Stimulated activated CD4-positive, alpha-beta T cell treated with anti-CD3 and anti-CD28 coated beads, Interleukin-12 subunit alpha, Interleukin-12 subunit beta, amount 100 ng/mL, for 4 hours (primary cell): Measurements from ENCODE around the gene ERH.
"Not testable (repeated sequence)": the region's sequence is repeated elsewhere in the genome, so short reads cannot be mapped to it uniquely, and the experiment has no call there.

Experiments used
- DNase-seq: peaks from one replicate; pipeline ENCODE4 v3.0.0-alpha.2; 2020

ERH gene

DNA sequence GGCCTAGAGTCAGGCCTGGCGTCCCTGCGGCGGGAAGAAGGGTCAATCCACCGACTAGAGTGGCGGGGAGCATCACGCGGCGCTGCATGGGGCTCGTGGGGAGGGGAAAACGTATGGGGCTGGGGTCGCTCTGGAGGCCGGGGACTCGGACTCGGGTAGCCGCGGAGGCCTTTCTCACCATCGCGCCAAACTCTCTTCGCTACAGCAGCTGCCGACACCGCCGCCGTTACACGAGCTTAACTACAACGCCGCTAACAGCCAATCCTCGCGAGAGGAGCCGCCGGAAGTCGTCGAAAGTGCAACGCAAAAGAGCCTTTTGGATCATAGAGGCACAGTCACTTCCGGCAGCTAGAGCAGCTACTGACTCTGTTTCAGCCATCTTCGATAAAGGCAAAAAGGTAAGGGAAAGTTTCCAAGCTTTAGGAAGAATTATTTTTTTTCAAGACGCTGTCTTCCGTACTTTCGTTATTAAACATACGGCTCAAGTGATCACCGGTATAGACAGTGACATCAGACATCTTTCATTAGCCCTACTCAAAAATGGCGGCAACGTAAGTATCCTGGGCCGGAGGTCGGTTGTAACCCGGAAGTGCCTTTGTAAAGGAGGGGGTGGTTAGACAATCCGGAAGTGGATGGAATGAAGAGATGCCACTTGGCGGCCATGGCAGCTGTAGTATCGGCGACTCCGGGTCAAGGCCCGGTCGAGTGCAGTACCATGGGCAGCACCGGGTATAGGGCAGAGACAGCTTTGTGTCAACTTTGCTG is at the start of gene ERH, which contains the start of gene SLC39A9:
Gene ERH (minus strand): TSS at position 247 of the 765 bp plus-strand sequence. CDS start 66 bp downstream, at position 181.
Gene SLC39A9 (plus strand): TSS at position 640 of the 765 bp plus-strand sequence. CDS start 678 bp downstream, outside the sequence.
- DNase-seq: peak; percentile 89

DNA sequence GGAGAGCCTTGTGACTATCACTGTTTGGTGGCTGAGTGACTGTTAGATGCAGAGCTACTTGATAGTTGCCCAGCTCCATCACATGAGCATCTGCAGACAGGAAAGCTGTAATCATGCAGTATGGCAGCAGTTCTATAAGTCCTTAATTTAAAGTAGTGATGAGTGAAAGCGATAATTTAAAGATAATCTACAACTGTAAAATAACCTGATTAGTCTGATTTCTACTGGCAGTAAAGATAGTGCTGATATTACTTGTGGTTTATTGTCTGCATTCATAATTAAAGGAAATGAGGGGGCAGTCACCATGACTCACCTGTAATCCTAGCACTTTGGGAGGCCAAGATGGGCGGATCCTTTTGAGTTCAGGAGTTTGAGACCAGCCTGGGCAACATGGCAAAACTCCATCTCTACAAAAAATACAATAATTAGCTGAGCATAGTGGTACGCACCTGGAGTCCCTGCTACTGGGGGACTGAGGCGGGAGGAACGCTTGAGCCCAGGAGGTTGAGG is 45.3 kb upstream of the ERH start:
- DNase-seq: no peak

DNA sequence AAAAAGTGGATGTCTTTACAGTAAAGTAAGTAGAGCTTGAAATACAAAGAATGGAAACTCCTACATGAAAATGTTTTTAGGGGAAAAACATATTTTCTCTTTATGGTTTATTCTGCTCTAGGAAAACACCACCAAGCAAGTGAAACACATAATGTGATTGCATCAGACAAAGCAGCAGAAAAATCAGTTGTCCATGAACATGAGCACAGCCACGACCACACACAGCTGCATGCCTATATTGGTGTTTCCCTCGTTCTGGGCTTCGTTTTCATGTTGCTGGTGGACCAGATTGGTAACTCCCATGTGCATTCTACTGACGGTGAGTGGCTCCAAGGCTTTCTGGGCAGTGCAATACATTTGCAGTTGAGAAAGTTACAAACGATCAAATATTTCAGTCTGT is 43.8 kb upstream of the ERH start:
- no peak for DNase-seq

DNA sequence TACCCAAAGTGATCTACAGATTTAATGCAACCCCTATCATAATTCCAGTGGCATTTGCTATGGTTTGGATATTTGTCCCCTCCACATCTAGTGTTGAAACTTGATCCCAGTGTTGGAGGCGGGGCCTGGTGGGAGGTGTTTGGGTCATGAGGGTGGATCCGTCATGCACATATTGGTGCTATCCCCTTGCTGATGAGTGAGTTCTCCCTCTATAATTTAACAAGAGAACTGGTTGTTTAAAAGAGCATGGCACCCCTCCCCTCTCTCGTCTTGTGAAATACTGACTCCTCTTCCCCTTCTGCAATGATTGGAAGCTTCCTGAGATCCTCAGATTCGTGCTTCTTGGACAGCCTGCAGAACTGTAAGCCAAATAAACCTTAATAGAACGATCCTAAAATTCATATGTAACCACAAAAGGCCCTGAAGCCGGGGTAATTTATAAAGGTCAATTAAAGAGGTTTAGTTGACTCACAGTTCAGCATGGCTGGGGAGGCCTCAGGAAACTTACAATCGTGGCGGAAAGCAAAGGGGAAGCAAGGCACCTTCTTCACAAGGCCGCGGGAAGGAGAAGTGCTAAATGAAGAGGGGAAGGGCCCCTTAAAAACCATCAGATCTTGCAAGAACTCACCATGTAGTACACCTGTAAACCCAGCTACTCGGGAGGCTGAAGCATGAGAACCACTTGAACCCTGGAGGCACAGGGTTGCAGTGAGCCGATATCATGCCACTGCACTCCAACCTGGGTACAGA is 41.6 kb upstream of the ERH start:
- no peak for DNase-seq

DNA sequence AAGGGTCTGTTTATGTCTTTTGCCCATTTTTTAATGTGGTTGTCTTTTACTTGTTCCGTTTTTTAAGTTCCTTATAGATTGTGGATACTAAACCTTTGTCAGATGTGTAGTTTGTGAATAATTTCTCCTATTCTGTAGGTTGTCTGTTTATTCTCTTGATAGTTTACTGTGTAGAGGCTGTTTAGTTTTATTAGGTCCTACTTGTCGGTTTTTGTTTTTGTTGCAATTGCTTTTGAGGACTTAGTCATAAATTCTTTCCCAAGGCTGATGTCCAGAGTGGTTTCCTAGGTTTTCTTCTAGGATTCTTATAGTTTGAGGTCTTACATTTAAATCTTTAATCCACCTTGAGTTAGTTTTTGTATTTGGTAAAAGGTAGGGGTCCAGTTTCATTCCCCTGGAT is 34.3 kb upstream of the ERH start:
- DNase-seq: no peak

DNA sequence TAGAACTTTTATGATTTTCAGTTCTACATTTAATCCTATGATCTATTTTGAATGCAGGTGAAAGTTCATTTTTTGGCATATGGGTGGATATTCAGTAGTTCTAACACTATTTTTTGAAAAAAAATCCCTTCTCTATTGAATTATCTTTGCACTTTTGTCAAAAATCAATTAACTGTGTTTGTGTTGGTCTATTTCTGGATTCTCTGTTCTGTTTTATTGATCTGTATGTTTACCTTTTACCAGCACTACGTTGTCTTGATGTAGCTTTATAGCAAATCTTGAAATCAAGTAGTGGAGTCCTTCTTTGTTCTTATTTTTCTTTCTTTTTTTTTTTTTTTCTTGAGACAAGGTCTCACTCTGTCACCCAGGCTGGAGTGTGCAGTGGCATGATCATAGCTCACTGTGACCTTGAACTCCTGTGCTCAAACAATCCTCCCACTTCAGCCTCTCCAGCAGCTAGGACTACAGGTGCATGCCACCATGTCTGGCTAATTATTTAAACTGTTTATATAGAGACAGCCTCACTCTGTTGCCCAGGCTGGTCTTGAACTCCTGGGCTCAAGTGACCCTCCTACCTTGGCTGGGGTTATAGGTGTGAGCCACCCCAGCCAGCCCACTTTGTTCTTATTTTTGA is 32.3 kb upstream of the ERH start:
- DNase-seq: no peak

DNA sequence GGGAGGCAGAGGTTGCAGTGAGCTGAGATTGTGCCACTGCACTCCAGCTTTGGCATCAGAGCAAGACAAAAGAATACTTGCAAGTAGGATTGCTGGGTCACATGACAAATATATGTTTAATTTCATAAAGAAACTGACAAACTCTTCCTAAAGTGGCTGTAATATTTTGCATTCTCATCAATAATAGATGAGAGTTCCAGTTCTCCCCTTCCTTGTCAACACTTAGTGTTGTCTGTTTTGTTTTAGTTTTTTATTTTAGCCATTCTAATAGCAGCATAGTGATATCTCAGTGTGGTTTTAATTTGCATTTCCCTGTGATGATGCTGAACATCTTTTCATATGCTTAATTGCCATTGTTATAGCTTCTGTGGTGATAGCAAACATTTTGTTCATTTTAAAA is 31.5 kb upstream of the ERH start:
- DNase-seq: no peak

DNA sequence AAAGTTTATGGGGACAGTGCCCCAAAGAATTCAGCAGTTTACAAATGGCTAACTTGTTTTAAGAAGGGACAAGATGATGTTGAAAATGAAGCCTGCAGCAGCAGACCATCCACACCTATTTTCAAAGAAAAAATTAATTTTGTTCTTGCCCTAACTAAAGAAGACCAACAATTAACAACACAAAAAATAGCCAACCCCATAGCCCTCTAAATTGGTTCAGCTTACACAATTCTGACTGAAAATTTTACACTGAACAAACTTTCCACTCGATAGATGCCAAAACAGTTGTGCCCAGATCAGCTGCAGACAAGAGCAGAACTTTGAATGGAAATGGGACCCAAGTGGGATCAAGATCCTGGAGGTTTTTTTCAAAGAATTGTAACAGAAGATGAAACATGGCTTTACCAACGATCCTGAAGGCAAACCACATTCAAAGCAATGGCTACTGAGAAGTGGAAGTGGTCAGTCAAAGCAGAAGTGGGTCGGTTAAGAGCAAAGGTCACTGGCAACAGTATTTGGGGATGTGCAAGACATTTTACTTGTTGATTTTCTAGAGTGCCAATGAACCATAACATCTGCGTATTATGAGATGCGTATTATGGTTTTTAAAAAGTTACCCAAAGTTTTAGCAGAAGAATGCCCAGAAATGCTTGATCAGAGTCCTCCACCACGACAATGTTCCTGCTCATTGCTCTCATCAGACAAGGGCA is 30.3 kb upstream of the ERH start:
- DNase-seq: no peak

DNA sequence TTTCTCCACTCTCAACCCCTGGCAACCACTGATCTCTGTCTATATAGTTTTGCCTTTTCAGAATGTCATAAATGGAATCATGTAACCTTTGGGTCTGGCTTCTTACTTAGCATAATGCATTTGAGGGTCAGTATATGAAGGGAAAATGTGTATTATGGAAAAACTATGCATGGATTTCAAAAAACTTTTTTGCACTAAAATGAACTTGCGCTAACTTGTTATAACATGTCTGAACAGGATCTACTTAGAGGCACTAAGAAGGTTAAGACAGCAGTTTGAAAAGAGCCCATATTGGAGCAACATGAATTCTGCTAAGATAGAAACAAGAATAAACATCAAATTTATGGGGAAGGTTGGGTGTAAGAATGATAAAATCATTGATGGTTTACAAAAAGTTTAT is 29.5 kb upstream of the ERH start:
- no peak for DNase-seq

DNA sequence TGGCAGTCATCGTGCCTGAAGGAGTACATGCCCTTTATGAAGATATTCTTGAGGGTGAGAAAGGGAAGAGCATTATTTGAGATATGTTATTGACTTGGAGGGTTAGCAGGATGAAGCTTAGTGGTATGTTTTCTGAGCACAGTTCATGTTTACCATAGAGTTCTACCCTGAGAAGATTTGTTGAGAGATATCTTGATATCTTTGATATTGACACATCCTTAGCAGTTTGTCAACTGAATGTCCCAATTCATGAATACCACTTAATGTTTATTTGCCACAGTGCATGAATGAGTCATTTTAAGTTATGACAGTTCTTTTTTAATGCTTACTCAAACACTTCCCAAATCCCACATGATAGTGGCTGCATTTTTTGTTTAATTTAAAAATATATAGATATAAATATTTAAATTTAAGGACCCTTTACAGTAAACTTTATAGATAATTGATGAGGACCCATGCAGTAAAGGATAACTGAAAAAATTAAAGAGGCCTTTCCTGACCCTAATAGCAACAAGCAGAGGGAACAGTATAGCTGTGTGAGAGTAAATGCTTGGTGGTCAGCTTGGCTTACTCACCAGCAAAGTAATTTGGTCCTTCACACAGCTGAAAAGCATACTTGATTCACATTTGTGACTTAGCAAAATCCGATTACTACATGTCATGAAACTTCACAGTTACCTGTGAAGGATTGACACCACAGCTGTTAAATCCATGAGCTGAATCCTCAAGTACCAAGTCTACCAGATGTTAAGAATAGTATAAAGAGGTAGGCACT is 26.2 kb upstream of the ERH start:
- no peak for DNase-seq

DNA sequence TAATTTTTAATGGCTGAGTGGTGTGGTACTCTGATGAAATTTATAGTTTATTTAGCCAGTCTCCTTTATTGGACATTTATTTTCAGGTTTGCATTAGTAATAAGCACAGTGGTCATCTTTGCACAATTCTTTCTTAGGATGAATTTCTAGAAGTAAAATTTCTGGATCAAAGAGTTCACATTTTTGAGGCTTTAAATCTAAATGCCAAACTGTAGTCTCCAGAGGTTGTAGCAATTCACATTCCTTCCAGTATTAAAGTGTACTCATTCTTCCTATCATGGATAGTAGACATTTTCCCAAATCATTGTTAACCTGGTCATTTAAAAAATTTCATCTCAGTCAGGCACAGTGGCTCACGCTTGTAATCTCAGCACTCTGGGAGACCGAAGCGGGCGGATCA is 25.2 kb upstream of the ERH start:
- no peak for DNase-seq

DNA sequence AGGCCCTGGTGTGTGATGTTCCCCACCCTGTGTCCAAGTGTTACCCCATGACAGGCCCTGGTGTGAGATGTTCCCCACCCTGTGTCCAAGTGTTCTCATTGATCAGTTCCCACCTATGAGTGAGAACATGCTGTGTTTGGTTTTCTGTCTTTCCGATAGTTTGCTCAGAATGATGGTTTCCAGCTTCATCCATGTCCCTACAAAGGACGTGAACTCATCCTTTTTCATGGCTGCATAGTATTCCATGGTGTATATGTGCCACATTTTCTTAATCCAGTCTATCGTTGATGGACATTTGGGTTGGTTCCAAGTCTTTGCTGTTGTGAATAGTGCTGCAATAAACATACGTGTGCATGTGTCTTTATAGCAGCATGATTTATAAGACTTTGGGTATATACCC is 18.0 kb upstream of the ERH start:
- not testable (repeated sequence) for DNase-seq

DNA sequence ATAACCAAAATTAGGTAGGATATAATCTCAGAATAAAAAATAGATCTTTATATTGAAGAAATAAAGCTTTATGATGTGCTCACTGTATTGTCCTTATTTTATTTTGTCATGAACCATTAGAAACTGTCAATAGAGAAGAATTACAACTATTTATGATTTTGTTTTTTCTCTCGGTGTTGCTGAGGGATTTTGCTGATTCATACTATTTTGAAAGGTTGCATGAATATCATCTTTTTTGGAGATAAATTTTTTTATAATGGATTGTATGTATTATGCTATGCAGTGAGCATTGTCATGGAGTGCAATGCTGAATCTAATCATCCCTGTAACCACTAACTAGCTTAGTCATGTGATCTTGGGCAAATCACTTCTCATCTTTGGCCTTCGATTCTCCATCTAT is 15.4 kb upstream of the ERH start:
- no peak for DNase-seq

DNA sequence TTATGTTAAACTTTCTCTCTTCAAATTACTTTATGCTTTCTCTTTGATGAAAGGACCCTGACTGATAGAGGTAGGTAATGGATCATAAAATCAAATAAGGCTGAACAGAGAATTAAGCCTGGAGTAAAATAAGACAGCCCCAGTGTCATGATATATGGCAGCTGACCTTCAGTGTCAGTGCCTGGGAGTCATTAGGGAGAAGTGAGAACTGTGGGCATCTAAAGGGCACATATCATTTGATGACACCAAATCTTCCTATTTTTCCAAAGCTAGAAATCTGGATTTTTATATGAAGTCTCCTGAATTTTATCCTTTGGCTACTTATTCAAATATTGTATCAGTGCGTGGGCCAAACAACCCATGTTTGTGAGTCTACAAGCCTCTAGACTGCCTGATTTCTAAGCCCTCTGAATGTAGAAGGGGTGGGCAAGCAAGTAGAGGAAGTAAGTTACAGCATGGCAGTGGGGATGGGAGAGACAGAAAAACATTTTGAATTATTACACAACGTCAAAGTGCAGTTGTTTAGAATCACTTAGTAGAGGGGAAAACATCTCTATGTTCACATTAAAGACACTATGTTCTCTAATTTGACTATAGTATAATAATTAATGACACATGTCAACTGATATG is 10.3 kb upstream of the ERH start:
- no peak for DNase-seq

DNA sequence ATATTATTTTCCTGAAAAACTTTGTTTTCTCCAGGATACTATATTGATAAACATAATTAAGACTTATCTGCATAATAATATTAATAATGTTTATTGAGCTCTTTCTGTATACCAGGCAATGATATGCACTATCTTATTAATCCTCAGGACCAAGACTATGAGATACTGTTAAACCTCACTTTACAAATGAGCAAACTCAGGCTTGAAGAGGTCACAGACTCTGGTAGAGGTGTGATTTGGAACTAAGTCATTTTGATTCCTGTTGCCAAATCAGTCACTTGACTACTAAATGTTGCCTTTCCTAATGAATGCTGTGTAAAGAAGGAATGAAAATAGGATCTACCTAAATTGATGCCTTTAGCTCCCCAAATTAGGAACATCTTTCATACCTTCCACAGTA is 7.7 kb upstream of the ERH start:
- no peak for DNase-seq

DNA sequence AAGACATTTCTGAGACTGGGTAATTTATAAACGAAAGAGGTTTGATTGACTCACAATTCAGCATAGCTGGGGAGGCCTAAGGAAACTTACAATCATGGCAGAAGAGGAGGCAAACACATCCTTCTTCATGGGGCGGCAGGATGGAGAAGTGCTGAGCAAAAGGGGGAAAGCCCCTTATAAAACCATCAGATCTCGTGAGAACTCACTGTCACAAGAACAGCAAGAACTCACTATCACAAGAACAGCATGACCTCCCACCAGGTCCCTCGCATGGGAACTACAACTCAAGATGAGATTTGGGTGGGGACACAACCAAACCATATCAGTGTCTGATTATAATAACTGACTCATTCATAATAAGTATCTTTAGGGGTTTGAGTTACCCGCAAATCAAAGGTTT is 6.8 kb upstream of the ERH start:
- DNase-seq: no peak

DNA sequence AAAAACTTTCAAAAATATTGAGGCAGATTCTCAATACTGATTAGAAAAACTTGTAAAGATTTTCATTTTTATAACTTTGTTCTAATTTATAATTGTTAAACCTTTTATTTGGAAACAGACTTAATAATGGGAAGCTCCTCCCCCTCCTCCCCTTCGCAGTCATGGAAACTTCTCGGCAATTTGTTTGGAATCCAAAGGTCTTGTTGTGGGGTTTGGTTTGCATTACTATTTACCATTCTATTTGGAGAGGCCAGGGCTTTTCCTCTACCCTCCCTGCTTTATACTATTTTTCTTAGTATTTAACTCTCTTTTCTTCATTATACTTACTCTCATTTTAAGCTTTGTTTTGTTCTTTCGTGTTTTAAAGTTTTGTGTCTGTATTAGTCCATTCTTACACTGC is 6.4 kb upstream of the ERH start:
- DNase-seq: no peak

DNA sequence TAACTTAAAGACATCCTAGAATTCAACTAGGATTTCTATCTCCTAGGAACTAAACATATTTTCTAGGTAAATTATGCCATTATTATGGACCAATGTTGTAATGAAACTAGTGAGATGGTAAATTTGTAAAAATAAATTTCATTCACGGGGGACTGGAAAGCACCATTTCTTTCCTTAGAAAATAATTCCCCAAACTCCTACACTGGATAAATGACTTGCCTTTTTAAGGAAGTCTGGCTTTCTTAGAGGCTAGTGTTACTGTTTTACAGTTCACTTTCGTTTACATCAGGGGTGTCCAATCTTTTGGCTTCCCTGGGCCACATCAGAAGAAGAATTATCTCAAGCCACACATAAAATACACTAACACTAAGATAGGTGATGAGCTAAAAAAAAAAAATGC is 3.7 kb upstream of the ERH start:
- no peak for DNase-seq

DNA sequence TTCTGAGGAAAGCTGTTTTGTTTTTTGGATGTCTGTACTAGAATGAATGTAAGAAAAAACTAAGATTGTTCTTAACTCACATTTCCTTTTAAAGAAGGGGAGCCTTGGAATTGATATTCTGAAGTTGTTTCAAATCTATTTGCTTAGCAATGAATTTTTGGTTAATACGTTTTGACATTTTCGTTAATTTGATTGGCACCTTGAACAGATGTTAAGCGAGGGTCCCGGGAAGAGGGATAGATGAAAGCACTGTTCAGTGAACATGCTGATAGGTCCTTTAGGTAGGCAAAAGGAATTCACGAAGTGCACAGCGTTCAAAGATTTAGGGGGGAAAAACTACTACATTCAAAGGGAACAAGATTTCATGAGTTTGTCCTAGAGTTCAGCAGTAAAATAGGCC is 2.1 kb upstream of the ERH start:
- DNase-seq: no peak

DNA sequence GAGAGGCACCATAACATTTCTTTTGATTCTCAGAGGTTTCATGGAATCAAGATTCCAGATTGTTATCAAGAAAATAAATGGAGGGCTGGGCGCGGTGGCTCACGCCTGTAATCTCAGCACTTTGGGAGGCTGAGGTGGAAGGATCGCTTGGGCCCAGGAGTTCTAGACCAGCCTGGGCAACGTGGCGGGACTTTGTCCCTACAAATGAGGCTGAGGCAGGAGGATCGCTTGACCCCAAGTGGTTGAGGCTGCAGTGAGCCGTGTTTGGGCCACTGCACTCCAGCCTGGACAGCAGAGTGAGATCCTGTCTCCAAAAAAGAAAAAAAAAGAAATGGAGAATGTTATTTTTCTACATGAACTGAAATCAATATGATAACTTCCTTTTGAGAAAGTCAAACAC is 1.7 kb upstream of the ERH start:
- no peak for DNase-seq

DNA sequence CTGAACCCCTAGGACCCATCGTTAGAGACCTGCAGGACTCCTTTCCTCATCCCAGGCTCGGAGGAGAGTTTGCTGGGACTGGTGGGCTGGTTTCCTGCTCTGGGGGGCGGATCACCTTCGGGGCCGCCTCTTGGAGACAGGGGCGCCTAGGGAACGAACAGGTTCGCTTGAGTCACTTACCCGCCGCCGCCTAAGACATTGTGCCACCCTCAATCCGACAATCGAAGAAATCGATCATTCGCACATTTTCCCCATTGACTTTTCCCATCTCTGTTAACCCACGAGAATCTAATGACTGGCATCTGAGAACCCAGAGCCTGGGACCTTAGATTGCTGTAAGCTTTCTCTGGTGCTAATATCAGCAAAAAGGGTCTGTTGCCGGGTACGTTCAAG is 715 bp upstream of the ERH start:
- DNase-seq: no peak

DNA sequence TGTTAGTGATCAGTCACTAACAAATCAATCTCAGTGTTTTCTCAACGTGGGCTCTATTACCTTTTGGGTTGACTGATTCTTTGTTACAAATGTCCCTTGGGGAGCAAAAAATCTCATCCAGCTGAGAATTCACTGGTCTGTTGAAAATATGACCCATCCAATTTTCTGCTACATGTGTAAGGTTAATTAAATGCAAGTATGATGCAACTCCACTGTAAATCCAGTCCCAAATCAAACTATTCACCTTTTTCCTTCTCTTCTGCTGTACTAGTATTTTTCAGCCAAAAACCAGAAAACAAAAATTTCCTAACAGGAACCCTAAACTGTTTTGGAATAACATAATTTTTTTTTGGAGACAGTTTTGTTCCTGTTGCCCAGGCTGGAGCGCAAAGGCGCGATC is 2.2 kb downstream of the ERH start:
- no peak for DNase-seq
